HL-60 (cell line): ENCODE data around the gene SRCIN1.
"Not testable (repeated sequence)": the region's sequence is repeated elsewhere in the genome, so short reads cannot be mapped to it uniquely, and the experiment has no call there.

Experiments
- DNase-seq, 2 experiments: peaks; one replicate each; pipeline ENCODE4 v3.0.0-alpha.2; 2010 to 2020; ENCODE audit warnings: low read depth in 1 of 2, low spot score in 1 of 2
- H3K27ac ChIP-seq: fragments of 250-450 bp; sonication (Bioruptor Pico); replicated peaks from 2 replicates; pipeline ENCODE4 v1.5.1; 2020; ENCODE audit warnings: mild to moderate bottlenecking, moderate library complexity
- H3K27me3 ChIP-seq: fragments of 250-450 bp; sonication (Bioruptor Pico); 2 replicates; pipeline ENCODE4 v1.5.1; 2021; ENCODE audit warnings: mild to moderate bottlenecking, moderate library complexity; ENCODE audit not compliant: insufficient read depth, poor library complexity, severe bottlenecking
- H3K4me3 ChIP-seq: replicated peaks from 2 replicates; pipeline ENCODE4 v1.5.1; 2011; ENCODE audit warnings: mild to moderate bottlenecking, control low read depth, low read length; ENCODE audit not compliant: insufficient read depth
- GABPA ChIP-seq: IDR thresholded peaks from 2 replicates; pipeline ENCODE4 v1.6.1; 2012; ENCODE audit warnings: low read depth
- POLR2AphosphoS5 ChIP-seq: IDR thresholded peaks from 2 replicates; pipeline ENCODE4 v1.6.1; 2012; ENCODE audit warnings: low read depth
- SPI1 ChIP-seq: IDR thresholded peaks from 2 replicates; pipeline ENCODE4 v1.6.1; 2012; ENCODE audit warnings: low read depth, mild to moderate bottlenecking, borderline replicate concordance
- TF ChIP-seq, protein P1 (sequence below): IDR thresholded peaks from 2 replicates; pipeline ENCODE4 v1.6.1; 2012; ENCODE audit warnings: low read depth; ENCODE audit not compliant: insufficient replicate concordance
- TF ChIP-seq, protein P2 (sequence below): IDR thresholded peaks from one replicate; pipeline ENCODE4 v1.5.1; 2011; ENCODE audit warnings: low read length, control low read depth, inconsistent platforms; ENCODE audit not compliant: insufficient read depth

SRCIN1 gene

DNA sequence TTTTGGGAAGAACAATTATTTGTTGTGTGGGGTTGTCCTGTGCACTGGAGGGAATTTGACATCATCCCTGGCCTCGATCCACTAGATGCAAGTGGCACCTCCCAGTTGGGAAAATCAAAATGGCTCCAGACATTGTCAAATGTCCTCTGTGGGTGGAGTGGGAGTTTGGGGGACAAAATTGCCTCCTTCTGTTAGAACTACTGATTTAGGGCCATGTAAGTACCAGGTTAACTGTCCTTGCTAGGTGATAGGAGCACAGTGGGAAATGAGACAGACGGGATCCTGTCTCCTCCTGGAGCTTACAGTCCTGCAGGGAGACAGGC is 120.6 kb downstream of the SRCIN1 start:
- TF ChIP-seq, protein P1, sequence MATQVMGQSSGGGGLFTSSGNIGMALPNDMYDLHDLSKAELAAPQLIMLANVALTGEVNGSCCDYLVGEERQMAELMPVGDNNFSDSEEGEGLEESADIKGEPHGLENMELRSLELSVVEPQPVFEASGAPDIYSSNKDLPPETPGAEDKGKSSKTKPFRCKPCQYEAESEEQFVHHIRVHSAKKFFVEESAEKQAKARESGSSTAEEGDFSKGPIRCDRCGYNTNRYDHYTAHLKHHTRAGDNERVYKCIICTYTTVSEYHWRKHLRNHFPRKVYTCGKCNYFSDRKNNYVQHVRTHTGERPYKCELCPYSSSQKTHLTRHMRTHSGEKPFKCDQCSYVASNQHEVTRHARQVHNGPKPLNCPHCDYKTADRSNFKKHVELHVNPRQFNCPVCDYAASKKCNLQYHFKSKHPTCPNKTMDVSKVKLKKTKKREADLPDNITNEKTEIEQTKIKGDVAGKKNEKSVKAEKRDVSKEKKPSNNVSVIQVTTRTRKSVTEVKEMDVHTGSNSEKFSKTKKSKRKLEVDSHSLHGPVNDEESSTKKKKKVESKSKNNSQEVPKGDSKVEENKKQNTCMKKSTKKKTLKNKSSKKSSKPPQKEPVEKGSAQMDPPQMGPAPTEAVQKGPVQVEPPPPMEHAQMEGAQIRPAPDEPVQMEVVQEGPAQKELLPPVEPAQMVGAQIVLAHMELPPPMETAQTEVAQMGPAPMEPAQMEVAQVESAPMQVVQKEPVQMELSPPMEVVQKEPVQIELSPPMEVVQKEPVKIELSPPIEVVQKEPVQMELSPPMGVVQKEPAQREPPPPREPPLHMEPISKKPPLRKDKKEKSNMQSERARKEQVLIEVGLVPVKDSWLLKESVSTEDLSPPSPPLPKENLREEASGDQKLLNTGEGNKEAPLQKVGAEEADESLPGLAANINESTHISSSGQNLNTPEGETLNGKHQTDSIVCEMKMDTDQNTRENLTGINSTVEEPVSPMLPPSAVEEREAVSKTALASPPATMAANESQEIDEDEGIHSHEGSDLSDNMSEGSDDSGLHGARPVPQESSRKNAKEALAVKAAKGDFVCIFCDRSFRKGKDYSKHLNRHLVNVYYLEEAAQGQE, result no peak
- TF ChIP-seq SPI1 (no peak), POLR2AphosphoS5 (no peak), GABPA (no peak)
- TF ChIP-seq, protein P2, sequence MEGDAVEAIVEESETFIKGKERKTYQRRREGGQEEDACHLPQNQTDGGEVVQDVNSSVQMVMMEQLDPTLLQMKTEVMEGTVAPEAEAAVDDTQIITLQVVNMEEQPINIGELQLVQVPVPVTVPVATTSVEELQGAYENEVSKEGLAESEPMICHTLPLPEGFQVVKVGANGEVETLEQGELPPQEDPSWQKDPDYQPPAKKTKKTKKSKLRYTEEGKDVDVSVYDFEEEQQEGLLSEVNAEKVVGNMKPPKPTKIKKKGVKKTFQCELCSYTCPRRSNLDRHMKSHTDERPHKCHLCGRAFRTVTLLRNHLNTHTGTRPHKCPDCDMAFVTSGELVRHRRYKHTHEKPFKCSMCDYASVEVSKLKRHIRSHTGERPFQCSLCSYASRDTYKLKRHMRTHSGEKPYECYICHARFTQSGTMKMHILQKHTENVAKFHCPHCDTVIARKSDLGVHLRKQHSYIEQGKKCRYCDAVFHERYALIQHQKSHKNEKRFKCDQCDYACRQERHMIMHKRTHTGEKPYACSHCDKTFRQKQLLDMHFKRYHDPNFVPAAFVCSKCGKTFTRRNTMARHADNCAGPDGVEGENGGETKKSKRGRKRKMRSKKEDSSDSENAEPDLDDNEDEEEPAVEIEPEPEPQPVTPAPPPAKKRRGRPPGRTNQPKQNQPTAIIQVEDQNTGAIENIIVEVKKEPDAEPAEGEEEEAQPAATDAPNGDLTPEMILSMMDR, result no peak
- Histone ChIP-seq H3K27me3 (no peaks in the 10 kb centered on the region), H3K27ac (no peak overlapping the region), H3K4me3 (no peak overlapping the region)
- DNase-seq, result no peak

DNA sequence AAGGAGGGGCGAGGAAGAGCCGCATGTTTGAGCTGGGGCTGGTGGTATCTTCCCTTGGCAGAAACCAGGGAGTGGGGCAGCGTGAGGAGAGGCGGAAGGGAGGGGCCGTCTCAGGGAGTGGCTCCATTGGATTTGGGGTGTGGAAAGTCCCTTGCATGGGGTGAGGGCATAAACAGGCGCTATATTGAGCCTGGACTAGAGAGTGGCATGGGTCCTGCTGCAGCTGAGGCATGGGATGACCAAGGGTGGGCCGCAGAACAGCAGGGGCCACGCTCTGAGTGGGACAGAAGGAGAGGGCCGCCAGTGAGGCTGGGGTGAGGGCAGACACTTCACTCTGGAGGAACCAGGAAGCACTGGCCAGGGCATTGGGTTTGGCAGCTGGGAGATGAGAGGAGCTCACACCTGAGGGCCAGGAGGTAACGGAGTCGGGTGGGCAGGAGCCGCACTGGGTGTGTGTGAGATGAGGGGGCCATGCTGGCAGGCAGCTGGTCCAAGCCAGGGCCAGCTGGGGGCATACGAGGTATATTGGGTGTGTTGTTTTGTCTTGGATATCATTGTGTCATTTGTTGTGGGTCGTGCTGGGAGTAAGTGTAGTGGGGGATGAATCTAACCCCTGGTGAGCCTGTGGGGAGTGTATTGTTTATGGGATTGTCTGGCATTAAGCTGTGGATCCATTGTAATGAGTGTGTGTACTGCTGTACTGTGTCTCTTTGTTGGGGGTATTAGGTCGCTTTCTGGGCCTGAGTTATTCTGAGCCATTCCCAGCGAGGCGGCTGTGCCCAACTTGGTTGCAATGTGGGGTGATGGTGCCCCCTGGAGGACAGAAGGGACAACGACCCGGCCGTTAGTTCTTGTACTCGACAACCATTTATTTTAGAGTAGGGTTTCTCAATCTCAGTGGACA is 121.3 kb downstream of the SRCIN1 start:
- not testable (repeated sequence) for H3K27me3 ChIP-seq, H3K27ac ChIP-seq, H3K4me3 ChIP-seq
- TF ChIP-seq, protein P2, result peak; percentile 29
- peak; percentile 20 to 71 for DNase-seq

DNA sequence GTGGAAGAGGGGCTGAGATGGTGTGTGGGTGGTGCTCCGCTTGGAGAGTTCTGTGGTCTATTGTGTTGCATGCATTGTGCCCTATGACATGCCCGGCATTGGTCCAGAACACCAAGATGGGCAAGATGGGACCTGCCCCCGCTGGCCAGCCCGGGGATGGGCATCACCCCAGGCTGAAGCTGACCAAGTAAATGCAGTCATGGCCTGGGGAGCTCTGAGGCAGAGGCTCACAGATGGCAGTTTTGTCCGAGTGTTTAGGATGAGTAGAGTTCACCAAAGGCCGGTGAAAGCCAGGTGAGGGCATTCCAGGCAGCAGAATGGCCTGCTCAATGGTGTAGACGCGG is 123.1 kb downstream of the SRCIN1 start:
- not testable (repeated sequence) for H3K27ac ChIP-seq, DNase-seq

DNA sequence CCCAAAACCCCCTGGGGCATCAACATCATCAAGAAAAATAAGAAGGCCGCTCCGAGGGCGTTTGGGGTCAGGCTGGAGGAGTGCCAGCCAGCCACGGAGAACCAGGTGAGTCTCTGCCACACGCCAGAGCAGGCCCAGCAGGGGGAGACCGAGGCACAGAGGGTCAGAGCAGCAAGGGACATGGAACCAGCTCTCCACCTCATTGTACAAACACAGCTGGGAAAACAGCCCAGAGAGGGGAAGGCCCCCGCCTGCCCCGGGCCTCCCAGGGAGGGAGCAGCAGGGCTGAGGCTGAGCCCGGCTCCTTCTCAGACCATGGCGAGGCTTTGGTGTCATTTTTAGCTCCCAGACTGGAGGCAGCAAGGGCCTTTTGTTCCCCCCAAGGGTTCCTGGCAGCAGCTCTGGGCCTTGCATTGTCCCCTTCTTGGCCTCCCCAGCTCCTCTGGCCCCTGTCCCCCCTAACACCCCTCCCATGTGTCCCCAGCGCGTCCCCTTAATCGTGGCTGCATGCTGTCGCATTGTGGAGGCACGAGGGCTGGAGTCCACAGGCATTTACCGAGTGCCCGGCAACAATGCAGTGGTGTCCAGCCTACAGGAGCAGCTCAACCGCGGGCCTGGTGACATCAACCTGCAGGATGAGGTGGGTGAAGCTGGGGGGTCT is 123.6 kb downstream of the SRCIN1 start:
- not testable (repeated sequence) for H3K27me3 ChIP-seq, H3K4me3 ChIP-seq, H3K27ac ChIP-seq, DNase-seq

More for the DNA sequence above, 123.1 kb downstream of the SRCIN1 start:
- H3K4me3 ChIP-seq, H3K27me3 ChIP-seq: not testable (repeated sequence)
